Testis (tissue), 3 donors: ENCODE measurements around the gene PHIP. TPM values are rescaled to one million over a fixed set of nuclear protein-coding genes. Genes with fewer than 3 reads are reported as not detected.
A peak's percentile ranks its signal among the peaks of the same experiment; 100 is the strongest.

ENCODE experiments used
- DNase-seq: peaks from one replicate; pipeline ENCODE4 v3.0.0-alpha.2; 2019
- H3K27ac ChIP-seq, 2 donors: fragments of 200-600 bp; sonication (generic); one replicate each; pipeline ENCODE4 v1.5.1; 2019
- H3K27me3 ChIP-seq: fragments of 200-600 bp; sonication (generic); one replicate; pipeline ENCODE4 v1.5.1; 2019
- H3K36me3 ChIP-seq: fragments of 200-600 bp; sonication (generic); one replicate; pipeline ENCODE4 v1.5.1; 2017; ENCODE audit warnings: low read depth; ENCODE audit errors: missing control alignments
- H3K4me1 ChIP-seq: fragments of 200-600 bp; sonication (generic); one replicate; pipeline ENCODE4 v1.5.1; 2019
- H3K4me3 ChIP-seq, 2 donors: fragments of 200-600 bp; sonication (generic); one replicate each; pipeline ENCODE4 v1.5.1; 2017 to 2019
- H3K9me3 ChIP-seq: fragments of 200-600 bp; sonication (generic); one replicate; pipeline ENCODE4 v1.5.1; 2017
- CTCF ChIP-seq, 3 experiments: fragments of 450-650 bp in 2 of 3; fragments of 200-600 bp in 1 of 3; sonication (generic) in 1 of 3; IDR thresholded peaks; one replicate each; pipeline ENCODE4 v1.5.1; 2016 to 2019; ENCODE audit warnings: antibody characterized with exemption in 3 of 3, mild to moderate bottlenecking in 2 of 3, moderate library complexity in 1 of 3
- POLR2A ChIP-seq: fragments of 450-650 bp; IDR thresholded peaks from one replicate; pipeline ENCODE4 v1.6.1; 2017; ENCODE audit warnings: antibody characterized with exemption, mild to moderate bottlenecking, moderate library complexity
- WGBS, 2 donors: methylation state at CpG; one replicate each; pipeline ENCODE4 v1.1.5; 2018; 5-methylcytosine and 5-hydroxymethylcytosine counted together
- intact Hi-C: fragments of 100-400 bp; cut with DNase I; formaldehyde crosslinking; loops from one replicate; pipeline ENCODE4 v1.15.1; 2023; ENCODE audit warnings: low total_unique reads
- polyA plus RNA-seq: library from polyadenylated mRNA; stranded (reverse); fragments of 350-450 nt; fragmentation: Illumina TruSeq; extraction: RNeasy Lipid Tissue Mini Kit (QIAGEN cat#74804); gene quantifications from one replicate; pipeline ENCODE4 v1.2.3, GENCODE V29; 2014; ENCODE audit warnings: low read depth, low replicate concordance; ENCODE audit not compliant: insufficient read depth
- total RNA-seq, 2 donors: library from RNA; depleted of rRNA; stranded (reverse); fragments of >200 nt; gene quantifications; one replicate each; pipeline ENCODE4 v1.2.3, GENCODE V29; 2016

The PHIP gene
- total and polyA plus RNA-seq, 3 donors from 2014 or later = 9.0 to 43.9 (median 43.5) TPM

- Histone ChIP-seq H3K4me1 (no peaks in the 10 kb centered on the region), H3K27ac (no peak overlapping the region), H3K4me3 (no peak overlapping the region), H3K36me3 (no peaks in the 10 kb centered on the region), H3K27me3 (no peaks in the 10 kb centered on the region), H3K9me3 (no peaks in the 10 kb centered on the region)
- intact Hi-C loops = no loop called here
- no peak for TF ChIP-seq CTCF (IDR thresholded peaks at IDR 0.05)
- TF ChIP-seq POLR2A = no peak
- WGBS, 2 donors = 84 to 89% methylated on average over 2 of the region's 2 CpGs
- no peak for DNase-seq
Measured at GRCh38 chr6:79089552-79090404, 11.7 kb upstream of the PHIP start.

- no peaks in the 10 kb centered on the region for H3K27me3 ChIP-seq
- WGBS, 2 donors = 58 to 62% methylated on average over 1 of the region's 1 CpG
- H3K9me3 ChIP-seq = no peaks in the 10 kb centered on the region
- H3K36me3 ChIP-seq = no peaks in the 10 kb centered on the region
- TF ChIP-seq POLR2A (no peak), CTCF (IDR thresholded peaks at IDR 0.05) (no peak)
- no peak overlapping the region for H3K4me3 ChIP-seq
- no peaks in the 10 kb centered on the region for H3K4me1 ChIP-seq
- intact Hi-C loops = no loop called here
- no peak for DNase-seq
- no peak overlapping the region for H3K27ac ChIP-seq
Measured at GRCh38 chr6:79084693-79085092, 6.6 kb upstream of the PHIP start.

- Histone ChIP-seq H3K27me3 (no peaks in the 10 kb centered on the region), H3K4me3 (no peak overlapping the region), H3K27ac (no peak overlapping the region), H3K36me3 (no peaks in the 10 kb centered on the region), H3K9me3 (no peaks in the 10 kb centered on the region), H3K4me1 (no peaks in the 10 kb centered on the region)
- intact Hi-C loops = no loop called here
- no peak for DNase-seq
- WGBS, 2 donors = 88 to 100% methylated on average over 1 of the region's 1 CpG
- TF ChIP-seq CTCF (IDR thresholded peaks at IDR 0.05) (no peak), POLR2A (no peak)
Measured at GRCh38 chr6:79082304-79082703, 4.2 kb upstream of the PHIP start.

DNA sequence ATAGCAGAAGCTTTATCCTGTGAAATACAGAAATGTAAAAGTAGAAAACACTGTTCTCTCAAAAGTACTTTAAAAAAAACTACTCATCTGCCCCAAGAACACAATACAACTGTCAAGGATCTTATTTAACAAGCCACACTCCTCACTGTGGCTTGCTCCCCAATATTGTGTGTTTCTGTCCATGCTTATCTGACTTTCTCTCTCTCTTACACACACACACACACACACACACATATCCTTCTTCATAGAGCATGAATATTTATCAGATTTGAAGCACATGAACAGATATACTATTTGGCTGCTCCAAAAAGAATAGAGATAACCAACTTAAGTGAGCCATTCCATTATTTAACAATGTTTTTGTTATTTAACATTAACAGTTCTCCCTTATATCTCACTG, 3.6 kb upstream of the PHIP start:
- Histone ChIP-seq H3K4me3 (no peak overlapping the region), H3K27me3 (no peaks in the 10 kb centered on the region), H3K9me3 (no peaks in the 10 kb centered on the region), H3K36me3 (no peaks in the 10 kb centered on the region), H3K4me1 (no peaks in the 10 kb centered on the region), H3K27ac (no peak overlapping the region)
- DNase-seq = no peak
- intact Hi-C loops = no loop called here
- TF ChIP-seq POLR2A (no peak), CTCF (IDR thresholded peaks at IDR 0.05) (no peak)

GRCh38 chr6:79079561-79080041, 1.5 kb upstream of the PHIP start:
- no peak overlapping the region for H3K27ac ChIP-seq
- TF ChIP-seq POLR2A (no peak), CTCF (IDR thresholded peaks at IDR 0.05) (no peak)
- intact Hi-C loops = no loop called here
- 22 to 24% methylated on average over 2 of the region's 2 CpGs for WGBS, 2 donors
- no peak for DNase-seq
- H3K9me3 ChIP-seq = no peaks in the 10 kb centered on the region
- no peaks in the 10 kb centered on the region for H3K27me3 ChIP-seq
- H3K4me3 ChIP-seq = peak overlapping the region in 1 of 2 donors; percentile 98
- H3K4me1 ChIP-seq = peaks cover 11% of the 10 kb centered on the region
- no peaks in the 10 kb centered on the region for H3K36me3 ChIP-seq
